Activated T-cell treated with anti-CD3 and anti-CD28 coated beads for 1 hour (primary cell): Measurements from ENCODE around the gene DOCK4.
"Not testable (repeated sequence)": the region's sequence is repeated elsewhere in the genome, so short reads cannot be mapped to it uniquely, and the experiment has no call there.

ENCODE experiments used
- DNase-seq: peaks from one replicate; pipeline ENCODE4 v3.0.0-alpha.2; 2020; ENCODE audit warnings: low read depth

DOCK4 gene

GRCh38 chr7:111955616-111956015 lies 250.6 kb downstream of the DOCK4 start:
- DNase-seq = no peak

- DNase-seq = no peak
These were observed 251.5 kb downstream of the DOCK4 start for GRCh38 chr7:111954474-111955381.

GRCh38 chr7:111954056-111954455 lies 252.1 kb downstream of the DOCK4 start:
- DNase-seq = no peak

- no peak for DNase-seq
These were observed 252.6 kb downstream of the DOCK4 start for GRCh38 chr7:111953611-111954010.

GRCh38 chr7:111952783-111953182 lies 253.4 kb downstream of the DOCK4 start:
- no peak for DNase-seq

GRCh38 chr7:111951052-111951451 lies 255.1 kb downstream of the DOCK4 start:
- DNase-seq = no peak

GRCh38 chr7:111942450-111943081 lies 263.6 kb downstream of the DOCK4 start:
- DNase-seq = no peak

GRCh38 chr7:111937163-111937562 lies 269.0 kb downstream of the DOCK4 start:
- DNase-seq = no peak

- no peak for DNase-seq
These were observed 272.6 kb downstream of the DOCK4 start for GRCh38 chr7:111933609-111934008.

- DNase-seq = no peak
These were observed 274.2 kb downstream of the DOCK4 start for GRCh38 chr7:111931958-111932357.

GRCh38 chr7:111931016-111931517 lies 275.1 kb downstream of the DOCK4 start:
- DNase-seq = no peak

GRCh38 chr7:111929264-111929663 lies 276.9 kb downstream of the DOCK4 start:
- no peak for DNase-seq

GRCh38 chr7:111927353-111928019 lies 278.7 kb downstream of the DOCK4 start:
- no peak for DNase-seq

GRCh38 chr7:111920329-111920728 lies 285.9 kb downstream of the DOCK4 start:
- DNase-seq = no peak

- DNase-seq = no peak
These were observed 286.5 kb downstream of the DOCK4 start for GRCh38 chr7:111919631-111920179.

- DNase-seq = no peak
These were observed 287.0 kb downstream of the DOCK4 start for GRCh38 chr7:111919164-111919563.

- DNase-seq = no peak
These were observed 287.7 kb downstream of the DOCK4 start for GRCh38 chr7:111918461-111918860.

GRCh38 chr7:111917404-111917803 lies 288.8 kb downstream of the DOCK4 start:
- DNase-seq = not testable (repeated sequence)

- DNase-seq = no peak
These were observed 291.9 kb downstream of the DOCK4 start for GRCh38 chr7:111914291-111914690.

- DNase-seq = no peak
These were observed 294.8 kb downstream of the DOCK4 start for GRCh38 chr7:111911166-111911961.

- DNase-seq = no peak
These were observed 295.5 kb downstream of the DOCK4 start for GRCh38 chr7:111910656-111911055.
